Suppressor macrophage treated with lipopolysaccharide for 1 hour (primary cell): ENCODE measurements around the gene APOL2.
"Not testable (repeated sequence)": the region's sequence is repeated elsewhere in the genome, so short reads cannot be mapped to it uniquely, and the experiment has no call there.

Source experiments
- DNase-seq, 3 donors: peaks; one replicate each; pipeline ENCODE4 v3.0.0-alpha.2; 2020 to 2022

The APOL2 gene, protein sequence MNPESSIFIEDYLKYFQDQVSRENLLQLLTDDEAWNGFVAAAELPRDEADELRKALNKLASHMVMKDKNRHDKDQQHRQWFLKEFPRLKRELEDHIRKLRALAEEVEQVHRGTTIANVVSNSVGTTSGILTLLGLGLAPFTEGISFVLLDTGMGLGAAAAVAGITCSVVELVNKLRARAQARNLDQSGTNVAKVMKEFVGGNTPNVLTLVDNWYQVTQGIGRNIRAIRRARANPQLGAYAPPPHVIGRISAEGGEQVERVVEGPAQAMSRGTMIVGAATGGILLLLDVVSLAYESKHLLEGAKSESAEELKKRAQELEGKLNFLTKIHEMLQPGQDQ

DNA sequence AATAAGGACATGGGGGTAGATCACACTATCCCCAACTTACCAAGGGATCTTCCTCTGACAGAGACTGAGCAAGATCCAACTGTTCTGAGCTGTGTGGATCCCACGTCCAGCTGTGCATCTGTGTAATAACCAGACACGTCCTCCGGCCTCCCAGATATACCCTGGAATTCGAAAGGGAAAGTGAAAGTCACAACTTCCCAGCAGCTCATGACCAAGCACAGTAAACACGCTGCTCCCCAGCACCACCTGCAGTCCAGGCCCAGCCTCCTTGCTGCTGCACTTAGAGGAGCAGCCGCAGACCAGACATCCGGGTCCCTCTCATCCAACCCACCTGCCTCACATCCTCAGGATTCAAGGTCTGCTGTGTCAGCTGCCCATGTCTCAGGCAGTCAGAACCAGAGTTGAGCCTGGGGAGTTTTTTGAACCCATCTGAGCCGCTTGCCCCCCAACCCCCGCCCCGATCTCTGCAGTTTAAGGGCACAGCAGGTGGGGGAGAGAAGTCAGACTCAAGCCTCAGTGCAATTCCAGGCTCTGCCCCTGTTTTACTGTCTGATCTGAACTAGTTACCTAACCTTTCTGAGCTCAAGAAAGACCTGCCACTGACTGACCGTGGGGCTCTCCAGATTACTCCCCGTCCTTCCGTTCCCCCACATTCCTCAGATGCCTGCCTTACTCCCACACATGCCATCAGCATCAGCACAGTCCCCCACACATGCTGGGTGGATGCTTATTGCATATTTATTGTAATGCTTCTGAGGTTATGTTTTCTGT lies at the start of gene APOL2:
APOL2 (minus strand) TSS at position 127 of the 771 bp plus-strand sequence. CDS start 6,365 bp downstream, outside the sequence.
- peak; percentile 94 to 97 (median 95) for DNase-seq

DNA sequence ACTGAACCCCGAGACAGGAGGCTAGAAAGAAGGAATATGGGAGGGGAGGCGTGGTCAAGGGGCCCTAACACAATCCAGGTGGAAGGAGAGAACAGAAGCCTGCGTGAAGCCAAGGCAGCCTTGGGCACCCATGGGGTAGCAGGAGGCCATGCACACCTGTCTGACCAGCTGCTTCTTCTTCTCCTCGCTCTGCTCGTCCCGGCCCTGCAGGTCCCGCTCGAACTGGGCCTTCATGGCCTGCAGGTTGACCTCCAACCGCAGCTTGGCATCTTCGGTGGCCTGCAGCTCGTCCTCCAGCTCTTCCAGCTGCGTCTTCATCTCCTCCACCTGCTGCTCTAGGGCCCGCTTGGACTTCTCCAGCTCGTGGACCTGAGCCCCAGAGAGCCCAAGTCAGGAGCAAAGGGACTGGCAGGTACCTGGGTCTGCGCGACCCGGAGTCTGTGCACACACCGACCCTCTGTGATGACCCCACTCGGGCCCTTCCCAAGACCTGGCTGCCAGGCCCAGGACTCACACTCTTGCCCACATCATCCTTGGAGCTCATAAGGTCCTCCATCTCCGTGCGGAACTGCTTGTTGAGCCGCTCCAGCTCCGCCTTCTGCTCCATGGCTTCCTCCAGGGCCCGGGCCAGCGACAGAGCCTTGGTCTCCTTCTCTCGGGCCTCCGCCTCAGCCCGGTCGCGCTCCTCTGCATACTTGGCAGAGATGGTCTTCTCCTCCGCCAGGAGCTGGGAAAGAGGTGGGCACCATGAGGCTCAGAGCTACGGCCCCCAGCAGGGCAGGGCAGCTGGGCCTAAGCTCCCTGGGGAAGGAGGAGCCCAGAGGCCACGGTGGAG lies 49.5 kb upstream of the APOL2 start:
- no peak for DNase-seq

DNA sequence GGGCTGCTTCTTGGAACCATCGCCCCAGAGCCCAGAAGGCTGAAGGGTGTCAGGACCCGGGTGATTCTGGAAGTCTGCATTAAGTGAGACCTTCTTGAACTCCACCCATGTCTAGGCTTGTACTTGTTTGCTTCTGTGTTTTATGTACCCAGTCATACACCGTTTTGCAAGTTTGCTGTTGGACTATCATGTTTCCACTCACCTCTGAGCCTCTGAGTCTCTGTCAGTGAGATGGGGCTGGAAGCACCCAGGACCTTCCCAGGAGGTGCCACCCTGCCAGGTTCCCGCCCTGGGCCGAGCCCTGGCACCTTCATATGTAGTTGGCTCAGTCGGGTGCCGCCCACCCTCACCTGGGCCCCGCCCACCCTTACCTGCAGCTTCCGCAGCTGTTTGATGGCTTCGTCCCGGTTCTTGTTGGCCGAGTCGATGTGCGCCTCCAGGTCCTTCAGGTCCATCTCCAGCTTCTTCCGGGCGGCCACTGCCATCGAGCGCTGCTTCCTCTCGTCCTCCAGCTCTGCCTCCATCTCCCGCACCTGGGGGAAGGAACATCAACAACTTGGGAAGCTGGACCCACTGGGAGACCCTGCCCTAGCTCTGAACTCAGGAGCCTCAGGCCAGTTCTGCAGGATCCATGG lies 48.7 kb upstream of the APOL2 start:
- DNase-seq: no peak

DNA sequence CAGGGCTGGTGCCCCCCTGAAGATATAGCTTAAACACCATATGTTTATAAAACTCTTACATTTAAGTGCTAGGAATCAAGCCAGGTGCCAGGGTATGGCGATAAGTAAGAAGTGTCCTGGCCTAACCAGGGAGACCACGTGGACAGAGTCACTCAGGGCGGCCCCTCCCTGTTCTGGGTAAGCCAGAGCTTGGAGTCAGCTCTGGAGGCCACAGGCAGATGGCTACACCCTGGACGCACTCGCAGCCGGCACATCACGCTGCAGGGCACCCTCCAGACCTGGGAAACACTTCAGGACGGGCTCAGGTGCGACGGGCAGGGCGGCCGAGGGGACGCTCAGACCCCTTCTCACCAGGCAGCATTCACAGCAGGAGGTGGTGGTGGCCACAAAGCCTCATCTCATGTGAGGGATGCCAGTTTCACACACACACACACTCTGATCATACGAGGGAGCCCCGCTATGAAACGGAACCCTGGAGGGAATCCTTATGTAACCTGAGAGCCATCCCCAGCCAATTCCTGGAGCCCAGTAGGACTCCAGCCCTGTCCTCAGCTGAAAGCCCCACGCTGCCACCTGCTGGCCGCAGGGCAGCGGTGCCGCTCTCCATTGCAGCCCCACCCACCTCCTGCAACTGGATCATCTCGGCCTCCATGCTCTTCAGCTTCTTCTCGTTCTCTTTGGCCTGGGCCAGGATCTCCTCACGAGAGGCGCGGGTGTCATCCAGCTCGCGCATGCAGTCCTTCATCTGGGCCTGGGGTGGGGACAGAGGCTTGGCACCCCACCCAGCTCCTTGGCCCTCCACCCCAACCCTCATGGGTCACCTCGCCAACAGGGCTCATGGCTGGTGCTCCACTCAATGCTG lies 47.0 kb upstream of the APOL2 start:
- DNase-seq: peak; percentile 72 to 86 (median 79)

DNA sequence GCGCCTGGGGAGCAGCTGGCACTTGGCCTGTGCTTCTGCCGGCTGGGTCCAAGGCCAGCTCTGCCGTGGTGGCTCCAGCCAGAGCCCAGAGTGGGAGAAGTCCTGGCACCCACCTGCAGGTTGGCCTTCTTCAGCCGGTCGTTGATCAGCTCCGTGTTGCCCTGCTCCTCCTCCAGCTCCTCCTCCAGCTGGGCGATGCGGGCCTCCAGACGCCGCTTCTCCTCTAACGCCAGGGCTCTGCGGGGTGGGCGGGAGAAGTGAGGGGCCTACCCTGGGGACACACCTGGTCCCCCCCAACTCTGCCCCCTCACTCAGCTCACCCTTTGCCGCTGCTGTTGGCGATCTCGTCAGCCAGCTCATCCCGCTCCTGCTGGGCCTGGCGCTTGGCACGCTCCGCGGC lies 46.2 kb upstream of the APOL2 start:
- no peak for DNase-seq

DNA sequence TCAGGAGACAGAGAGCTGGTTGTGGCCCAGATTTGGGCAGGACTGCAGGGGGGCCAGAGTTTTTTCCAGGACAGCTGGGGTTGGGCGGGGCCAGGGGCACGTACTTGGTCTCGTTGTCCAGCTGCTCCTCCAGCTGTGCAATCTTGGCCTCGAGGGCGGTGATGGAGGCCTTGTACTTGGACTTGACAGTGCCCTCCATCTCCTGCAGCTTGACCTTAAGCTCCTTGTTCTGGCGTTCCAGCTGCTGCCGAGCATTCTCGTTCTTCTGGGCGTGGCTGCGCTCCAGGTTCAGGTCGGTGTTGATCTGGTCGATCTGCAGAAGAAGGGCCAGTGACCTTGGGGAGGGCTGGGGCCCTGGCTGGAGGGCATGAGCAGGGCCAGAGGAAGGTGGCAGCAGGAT lies 45.7 kb upstream of the APOL2 start:
- DNase-seq: no peak

DNA sequence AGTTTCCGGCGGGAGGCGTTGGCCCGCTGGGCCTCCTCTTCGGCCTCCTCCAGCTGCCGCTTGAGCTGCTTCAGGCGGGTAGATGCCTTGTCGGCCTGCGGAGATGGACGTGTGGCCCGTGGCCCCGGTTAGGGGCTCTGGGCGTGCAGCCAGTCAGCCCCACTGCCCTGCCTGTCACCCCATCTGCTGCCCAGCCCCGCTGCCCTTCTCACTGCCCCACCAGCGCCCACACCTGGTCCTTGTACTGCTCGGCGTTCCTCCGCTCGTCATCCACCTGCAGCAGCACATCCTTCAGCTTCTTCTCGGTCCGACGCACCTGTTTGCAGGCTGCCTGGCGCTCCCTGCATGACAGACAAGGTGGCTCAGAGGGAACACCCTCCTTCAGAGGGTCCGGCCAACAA lies 44.8 kb upstream of the APOL2 start:
- no peak for DNase-seq

DNA sequence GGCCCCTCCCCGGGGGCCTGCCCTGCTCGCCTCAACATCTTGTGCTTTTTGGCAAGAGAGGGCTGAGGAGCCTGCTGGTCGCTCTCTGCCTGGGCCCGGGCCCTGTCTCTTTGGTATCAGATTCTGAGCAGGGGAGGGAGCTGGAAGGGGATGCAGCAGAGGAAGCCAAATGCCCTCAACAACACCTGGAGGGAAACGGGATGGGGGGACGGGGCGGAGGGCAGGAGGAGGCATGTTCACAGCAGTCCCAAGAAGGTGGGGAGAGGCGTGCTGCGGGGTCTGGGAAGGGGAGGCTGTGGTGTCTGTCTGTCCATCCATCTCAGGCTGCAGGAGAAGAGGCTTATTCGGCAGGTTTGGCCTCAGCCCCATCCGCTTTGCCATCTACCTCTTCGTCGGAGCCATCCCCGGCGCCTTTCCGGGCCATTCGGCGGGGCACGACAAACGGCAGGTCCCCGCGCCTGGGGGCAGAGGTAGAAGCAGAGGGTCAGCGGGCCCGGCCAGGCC lies 43.1 kb upstream of the APOL2 start:
- DNase-seq: no peak

DNA sequence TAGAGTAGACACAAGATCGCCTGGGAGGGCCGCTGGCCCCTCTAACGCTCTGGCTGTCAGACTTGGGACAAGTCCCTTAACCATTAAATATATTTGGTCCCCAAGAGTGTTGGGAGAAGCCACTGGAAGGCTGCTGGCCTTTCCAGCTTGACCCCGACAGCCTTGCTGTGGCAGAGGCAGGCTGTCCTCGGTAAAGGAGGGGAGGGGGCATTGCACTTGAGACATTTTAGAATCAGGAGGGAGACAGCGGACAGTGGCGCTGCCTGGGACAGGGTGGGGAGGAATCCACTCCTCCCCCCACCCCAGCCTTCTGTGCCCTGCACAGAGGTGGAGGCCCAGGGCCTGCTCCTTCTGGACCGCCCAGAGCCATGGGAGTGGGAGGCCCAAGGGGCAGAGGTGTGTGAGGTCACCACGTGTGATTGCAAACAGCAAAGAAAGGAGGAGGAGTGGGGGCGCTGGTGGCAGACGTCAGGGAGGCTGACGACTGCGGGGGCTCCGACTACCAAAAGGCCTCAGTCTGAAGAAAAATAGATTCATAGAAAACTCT lies 42.5 kb upstream of the APOL2 start:
- no peak for DNase-seq

DNA sequence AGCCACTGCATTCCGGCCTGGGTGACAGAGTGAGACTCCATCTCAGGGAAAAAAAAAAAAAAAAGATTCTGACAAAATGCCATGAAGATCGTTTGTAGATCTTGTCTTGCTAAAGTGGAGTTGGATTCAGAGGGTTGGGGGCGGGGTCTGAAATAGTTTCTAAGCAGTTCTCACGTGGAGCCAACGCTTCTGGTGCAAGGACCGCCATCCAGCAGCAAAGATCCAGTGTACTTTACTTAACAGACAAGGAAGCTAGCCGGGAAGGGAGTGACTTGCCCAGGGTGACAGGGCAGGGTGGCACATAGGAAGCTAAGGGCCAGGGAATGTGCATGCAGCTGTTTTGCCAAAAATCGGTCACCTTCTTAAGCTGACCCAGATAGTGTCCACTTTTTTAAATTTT lies 41.1 kb upstream of the APOL2 start:
- DNase-seq: no peak

DNA sequence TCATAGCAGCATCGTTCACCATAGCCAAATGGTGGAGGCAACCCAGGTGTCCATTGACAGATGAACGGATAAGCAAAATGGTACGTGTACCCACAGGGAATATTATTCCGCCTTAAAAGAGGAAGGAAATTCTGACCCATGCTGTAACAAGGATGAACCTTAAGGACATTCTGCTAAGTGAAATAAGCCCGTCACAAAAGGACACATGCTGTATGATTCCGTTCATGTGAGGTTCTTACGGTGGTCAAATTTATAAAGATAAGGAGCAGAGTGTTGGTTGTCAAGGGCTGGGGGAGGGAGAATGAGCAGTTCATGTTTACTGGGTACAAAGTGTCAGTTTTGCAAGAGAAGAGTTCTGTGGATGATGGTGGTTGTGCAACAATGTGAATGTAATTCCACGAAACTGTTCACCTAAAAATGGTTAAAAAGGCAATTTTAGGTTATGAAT lies 39.9 kb upstream of the APOL2 start:
- DNase-seq: peak in 1 of 3 donors; percentile 34

DNA sequence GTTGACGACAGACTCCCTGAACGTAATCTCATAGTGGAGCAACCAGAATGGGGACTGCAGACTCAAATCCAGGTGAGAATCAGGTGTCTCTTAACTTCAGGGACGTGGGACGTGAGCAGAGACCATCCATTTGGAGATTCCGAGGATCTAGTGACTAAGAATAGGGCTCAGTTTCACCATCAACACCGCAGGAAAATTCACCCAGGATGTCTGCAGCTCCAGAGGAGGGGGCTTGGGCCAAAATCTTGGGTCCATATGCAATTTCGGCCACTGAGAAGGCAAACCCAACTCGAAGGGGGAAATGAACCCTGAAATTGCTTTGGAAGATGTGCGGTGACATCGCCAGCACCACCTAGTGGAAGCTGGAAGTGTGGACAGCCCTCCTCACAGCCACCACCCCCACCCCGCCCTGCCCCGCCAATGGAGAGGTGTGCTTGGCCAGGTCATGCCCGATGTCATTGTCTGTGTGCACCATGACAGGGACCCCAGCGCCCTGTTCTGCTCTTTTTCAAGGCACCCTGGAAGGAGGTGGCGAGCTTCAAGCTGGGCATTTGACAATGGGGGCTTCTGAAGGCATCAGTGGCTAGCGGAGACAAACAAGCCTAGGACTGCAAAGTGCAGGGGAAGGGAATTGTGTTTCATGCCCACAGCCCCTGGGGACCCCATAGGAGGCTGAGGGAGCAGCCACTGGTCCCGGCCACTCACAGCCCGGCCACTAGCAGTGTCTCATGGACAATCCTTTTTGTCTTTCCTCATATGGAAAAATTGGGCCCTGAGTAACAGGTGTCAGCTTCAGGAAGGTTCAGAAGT lies 38.4 kb upstream of the APOL2 start:
- peak; percentile 68 to 75 (median 74) for DNase-seq

DNA sequence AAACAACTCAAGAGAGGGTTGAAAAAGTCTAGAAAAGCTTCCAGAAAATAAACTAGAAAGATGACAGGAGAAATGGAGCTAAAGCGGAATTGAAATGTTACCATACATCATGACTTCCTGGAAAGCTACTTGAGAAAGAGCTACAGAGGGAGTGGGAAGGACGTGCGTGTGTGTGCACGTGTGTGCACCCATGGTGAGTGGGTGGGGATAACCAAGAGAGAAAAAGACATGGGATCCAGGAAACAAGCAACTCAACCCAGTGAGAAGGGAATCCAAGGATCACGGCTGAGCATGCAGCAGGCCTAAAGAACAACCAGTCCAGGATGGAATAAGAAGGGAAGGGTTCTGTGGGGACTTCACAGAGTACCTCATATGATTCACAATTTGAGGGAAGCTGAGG lies 35.2 kb upstream of the APOL2 start:
- peak; percentile 39 to 68 (median 53) for DNase-seq

DNA sequence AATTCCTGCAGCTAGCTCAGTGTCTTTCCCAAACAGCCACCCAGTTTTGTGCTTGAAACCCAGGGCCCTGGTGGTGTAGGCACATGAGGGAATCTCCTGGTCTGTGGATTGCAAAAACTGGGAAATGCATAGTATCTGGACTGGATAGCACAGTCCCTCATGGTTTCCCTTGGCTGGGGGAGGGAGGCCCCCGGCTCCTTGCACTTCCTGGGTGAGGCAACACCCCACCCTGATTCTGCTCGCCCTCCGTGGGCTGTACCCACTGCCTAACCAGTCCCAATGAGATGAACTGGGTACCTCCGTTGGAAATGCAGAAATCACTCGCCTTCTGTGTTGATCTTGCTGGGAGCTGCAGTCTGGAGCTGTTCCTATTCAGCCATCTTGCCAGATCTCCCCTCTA lies 32.6 kb upstream of the APOL2 start:
- peak in 2 of 3 donors; percentile 60 to 66 for DNase-seq

DNA sequence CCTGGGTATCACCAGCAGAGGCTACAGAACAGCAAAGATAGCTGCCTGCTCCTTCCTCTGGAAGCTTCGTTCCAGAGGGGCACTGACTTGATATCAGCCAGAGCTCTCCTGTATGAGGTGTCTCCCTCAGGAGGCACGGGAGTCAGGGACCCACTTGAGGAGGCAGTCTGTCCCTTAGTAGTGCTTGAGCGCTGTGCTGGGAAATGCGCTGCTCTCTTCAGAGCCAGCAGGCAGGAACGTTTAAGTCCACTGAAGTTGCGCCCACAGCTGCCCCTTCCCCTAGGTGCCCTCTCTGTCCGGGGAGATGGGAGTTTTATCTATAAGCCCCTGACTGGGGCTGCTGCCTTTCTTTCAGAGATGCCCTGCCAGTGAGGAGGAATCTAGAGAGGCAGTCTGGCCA lies 31.9 kb upstream of the APOL2 start:
- DNase-seq: not testable (repeated sequence)

DNA sequence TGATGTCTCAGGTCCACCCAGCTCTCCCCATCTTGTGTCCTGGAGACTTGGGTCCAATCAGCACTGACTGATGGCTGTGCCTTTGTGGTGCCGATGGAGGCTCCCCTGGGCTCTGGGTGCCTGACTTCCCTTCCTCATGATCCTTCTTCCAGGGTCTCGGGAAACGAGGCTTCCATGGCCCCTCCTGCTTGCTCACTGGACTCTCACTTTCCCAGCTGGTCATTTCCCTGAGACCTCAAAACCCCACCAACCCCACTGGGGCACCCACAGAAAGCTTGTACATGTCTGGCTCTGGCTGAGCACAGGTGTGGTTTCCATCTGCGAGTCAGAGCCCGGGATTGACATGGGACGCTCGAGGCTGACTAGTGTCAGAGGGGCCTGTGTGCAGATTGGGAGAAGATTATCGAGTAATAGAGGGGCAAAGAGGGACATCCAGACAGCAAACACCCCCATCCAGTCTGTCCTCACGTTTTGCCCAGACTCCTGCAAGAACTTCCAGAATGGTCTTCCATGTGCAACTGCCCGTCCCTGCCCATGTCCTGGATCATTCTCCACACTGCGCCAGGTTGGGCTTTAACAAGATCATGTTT lies 28.7 kb upstream of the APOL2 start:
- no peak for DNase-seq

DNA sequence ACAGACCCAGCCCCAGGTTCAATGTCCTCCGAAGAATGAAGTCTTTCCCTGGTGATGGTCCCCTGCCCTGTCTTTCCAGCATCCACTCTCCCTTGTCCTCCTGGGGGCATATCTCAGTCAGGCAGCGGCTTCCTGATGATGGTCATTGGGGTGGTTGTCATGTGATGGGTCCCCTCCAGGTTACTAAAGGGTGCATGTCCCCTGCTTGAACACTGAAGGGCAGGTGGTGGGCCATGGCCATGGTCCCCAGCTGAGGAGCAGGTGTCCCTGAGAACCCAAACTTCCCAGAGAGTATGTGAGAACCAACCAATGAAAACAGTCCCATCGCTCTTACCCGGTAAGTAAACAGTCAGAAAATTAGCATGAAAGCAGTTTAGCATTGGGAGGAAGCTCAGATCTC lies 27.7 kb upstream of the APOL2 start:
- no peak for DNase-seq

DNA sequence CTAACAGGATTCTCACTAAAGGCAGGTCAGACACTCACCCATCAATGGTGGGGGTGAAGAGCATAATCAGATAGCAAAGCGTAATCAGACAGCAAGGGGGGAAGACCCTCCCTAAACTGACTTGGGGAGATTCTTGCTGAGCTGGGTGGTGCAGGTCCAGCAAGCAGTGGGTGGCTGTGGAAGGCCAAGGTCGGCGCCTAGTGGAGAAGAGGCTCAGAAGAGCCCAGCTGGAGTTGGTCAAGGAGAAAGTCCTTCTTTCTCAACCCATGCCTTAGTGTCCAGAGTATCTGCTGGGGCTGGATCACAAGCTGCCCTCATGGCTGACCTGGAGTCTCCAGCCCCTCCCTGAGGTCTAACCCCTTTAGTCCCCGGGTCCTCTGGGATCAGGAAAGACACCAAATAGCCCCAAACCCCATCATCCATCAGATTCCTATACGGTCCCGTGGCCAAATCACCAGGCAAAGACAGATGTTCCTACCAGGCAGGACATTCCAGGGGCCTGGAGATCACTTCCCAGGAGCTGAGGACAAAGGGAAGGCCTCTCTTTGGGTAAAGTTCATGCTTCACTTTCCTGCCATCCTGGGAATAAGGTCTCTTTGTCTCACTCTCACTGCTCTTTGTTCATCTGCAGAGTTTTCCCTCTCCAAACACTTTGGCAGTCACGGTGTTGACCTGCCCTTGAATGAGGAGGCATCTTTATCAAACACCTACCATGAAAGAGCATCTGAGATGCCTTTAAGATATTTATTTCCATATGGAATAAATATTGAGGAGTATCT lies 24.7 kb upstream of the APOL2 start:
- not testable (repeated sequence) for DNase-seq

DNA sequence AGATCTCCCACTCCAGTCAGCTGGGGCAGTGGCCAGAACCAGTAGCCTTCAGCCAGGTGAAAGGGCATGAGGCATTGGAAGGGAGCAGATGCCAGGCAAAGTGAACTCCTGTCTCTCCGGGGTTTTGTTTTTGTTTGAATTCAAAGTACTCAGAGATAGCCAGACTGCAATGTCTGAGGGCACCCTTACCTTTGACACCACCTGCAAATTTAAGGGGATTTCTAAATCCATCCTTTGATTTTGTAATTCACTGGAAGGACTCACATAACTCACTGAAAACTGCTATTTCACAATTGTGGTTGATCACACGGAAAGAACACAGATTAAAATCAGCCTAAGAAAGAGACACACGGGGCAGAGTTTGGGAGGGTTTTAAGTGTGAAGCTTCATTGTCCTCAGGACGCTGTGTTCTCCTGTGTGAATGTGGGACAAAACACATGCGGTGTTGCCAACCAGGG lies 23.9 kb upstream of the APOL2 start:
- DNase-seq: not testable (repeated sequence)
